ENCODE data around the gene ADIPOQ. TPM values are rescaled to one million over a fixed set of nuclear protein-coding genes. Genes with fewer than 3 reads are reported as not detected.

ADIPOQ gene
- total RNA-seq, 2 experiments from 2014 or later: not detected

Other genes starting within 250 kb of the ADIPOQ start
- gene AHSG, start 229.7 kb upstream of the ADIPOQ start, total RNA-seq: not detected
- gene FETUB, start 202.3 kb upstream of the ADIPOQ start, total RNA-seq: not detected
- gene HRG, start 176.7 kb upstream of the ADIPOQ start, total RNA-seq: not detected
- not detected for gene KNG1, start 125.4 kb upstream of the ADIPOQ start, total RNA-seq
- 100 to 1,000 TPM; 390 to 393 TPM for gene EIF4A2, start 59.1 kb upstream of the ADIPOQ start, total RNA-seq
- gene RFC4, start 36.2 kb upstream of the ADIPOQ start, total RNA-seq: 100 to 1,000 TPM; 118 to 127 TPM
- gene ST6GAL1, start 87.8 kb downstream of the ADIPOQ start, total RNA-seq: 100 to 1,000 TPM in 1 of 2 experiments, 10 to 100 TPM in 1; 99.9 to 113 TPM

Data from activated CD4-positive, alpha-beta memory T cell treated with anti-CD3 and anti-CD28 coated beads for 36 hours (primary cell).